GM10266 (cell line): ENCODE data around the gene BFSP1.

Source experiments
- DNase-seq: peaks from one replicate; pipeline ENCODE4 v3.0.0; 2012; ENCODE audit errors: extremely low spot score
- TF ChIP-seq, protein P1 (sequence below): IDR thresholded peaks from 2 replicates; pipeline ENCODE4 v1.5.1; 2012; ENCODE audit warnings: mild to moderate bottlenecking, low read depth; ENCODE audit not compliant: control insufficient read depth, insufficient read depth; ENCODE audit errors: missing control alignments

BFSP1 gene

DNA sequence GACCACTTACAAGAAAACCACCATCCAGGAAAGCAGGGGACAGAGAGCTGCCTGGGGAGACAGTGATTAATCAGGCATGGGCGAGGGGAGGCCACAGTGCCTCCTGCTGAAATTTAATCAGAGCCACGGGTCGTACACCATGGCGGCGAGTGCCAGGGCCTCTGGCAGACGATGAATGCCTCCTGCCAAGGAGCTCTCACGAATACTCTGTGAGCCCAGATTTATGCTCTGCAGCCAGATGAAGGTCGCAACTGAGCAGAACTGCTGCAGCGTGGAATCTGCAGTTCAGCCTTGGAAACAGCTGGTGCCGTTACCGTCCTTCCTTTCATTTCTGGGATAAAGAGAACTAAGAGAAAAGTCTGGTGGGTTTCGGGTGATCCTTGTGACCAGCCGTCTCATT, 85.6 kb downstream of the BFSP1 start:
- DNase-seq = no peak
- TF ChIP-seq, protein P1, sequence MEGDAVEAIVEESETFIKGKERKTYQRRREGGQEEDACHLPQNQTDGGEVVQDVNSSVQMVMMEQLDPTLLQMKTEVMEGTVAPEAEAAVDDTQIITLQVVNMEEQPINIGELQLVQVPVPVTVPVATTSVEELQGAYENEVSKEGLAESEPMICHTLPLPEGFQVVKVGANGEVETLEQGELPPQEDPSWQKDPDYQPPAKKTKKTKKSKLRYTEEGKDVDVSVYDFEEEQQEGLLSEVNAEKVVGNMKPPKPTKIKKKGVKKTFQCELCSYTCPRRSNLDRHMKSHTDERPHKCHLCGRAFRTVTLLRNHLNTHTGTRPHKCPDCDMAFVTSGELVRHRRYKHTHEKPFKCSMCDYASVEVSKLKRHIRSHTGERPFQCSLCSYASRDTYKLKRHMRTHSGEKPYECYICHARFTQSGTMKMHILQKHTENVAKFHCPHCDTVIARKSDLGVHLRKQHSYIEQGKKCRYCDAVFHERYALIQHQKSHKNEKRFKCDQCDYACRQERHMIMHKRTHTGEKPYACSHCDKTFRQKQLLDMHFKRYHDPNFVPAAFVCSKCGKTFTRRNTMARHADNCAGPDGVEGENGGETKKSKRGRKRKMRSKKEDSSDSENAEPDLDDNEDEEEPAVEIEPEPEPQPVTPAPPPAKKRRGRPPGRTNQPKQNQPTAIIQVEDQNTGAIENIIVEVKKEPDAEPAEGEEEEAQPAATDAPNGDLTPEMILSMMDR = no peak

DNA sequence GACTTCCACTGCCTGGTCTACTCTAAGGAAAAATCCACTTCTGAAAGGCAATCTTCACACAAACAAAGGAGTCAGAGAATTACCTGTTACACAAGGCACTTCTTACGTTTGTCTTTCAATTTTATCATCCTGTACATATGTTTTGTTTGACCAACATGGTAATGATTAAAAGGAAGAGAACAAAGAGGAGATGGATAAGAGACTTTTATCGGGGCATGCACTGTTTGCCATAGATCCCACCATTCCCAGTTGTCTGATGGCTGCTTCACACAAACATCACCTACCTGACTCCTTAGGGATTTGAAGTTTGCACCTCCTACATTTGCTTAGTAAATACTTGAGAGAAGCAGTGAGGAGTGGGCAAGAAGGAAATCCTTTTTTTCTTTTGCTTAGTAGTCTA, 87.1 kb downstream of the BFSP1 start:
- DNase-seq = no peak
- TF ChIP-seq, protein P1 = no peak
